Peyer's patch (tissue), 4 donors: ENCODE data around the gene KDM4C.

ENCODE experiments used
- CTCF ChIP-seq, 6 experiments: fragments of 450-650 bp in 4 of 6; fragments of 200-600 bp in 2 of 6; sonication (generic) in 1 of 6; IDR thresholded peaks; one replicate each; pipeline ENCODE4 v1.5.1; 2017 to 2019; ENCODE audit warnings: antibody characterized with exemption in 6 of 6, mild to moderate bottlenecking in 3 of 6, moderate library complexity in 1 of 6
- POLR2A ChIP-seq, 2 donors: fragments of 450-650 bp; IDR thresholded peaks; one replicate each; pipeline ENCODE4 v1.5.1; 2017; ENCODE audit warnings: antibody characterized with exemption in 2 of 2, mild to moderate bottlenecking in 2 of 2, moderate library complexity in 2 of 2

DNA sequence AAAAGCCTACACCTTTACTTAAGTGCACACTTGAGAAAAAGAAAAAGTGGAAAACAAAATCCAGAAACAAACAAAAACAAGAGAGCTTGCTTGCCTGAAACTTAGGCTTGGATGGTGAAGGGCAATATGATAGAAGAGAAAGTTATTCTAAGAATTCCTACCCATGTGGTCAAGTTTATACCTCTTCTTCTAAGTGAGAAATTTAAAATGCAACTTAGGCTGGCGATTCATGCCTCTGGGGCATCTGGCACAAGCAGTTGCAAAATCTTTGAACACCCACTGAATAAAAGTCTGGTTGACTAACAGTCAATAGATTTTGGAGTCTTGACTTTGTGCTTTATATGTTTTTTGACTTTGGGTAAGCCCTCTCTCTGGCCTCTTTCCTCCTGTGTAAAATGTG, 239.6 kb downstream of the KDM4C start:
- TF ChIP-seq CTCF (IDR thresholded peaks at IDR 0.05) (no peak), POLR2A (IDR thresholded peaks at IDR 0.05) (no peak)
